ENCODE results near the gene OR6T1. TPM values are rescaled to one million over a fixed set of nuclear protein-coding genes. Genes with fewer than 3 reads are reported as not detected.

The OR6T1 gene
- total RNA-seq, 2 experiments from 2014 or later: not detected

GRCh38 chr11:123899792-123900191 is 43.8 kb downstream of the OR6T1 start:
- ATAC-seq: no peak
- TF ChIP-seq CTCF (IDR thresholded peaks at IDR 0.05): no peak
- H3K27me3 Mint-ChIP-seq: no peaks in the 10 kb centered on the region
- H3K36me3 Mint-ChIP-seq (ENCODE audit: low read depth): no peaks in the 10 kb centered on the region
- H3K4me3 Mint-ChIP-seq: no peak overlapping the region
- no peak overlapping the region for H3K27ac Mint-ChIP-seq
- no peaks in the 10 kb centered on the region for H3K9me3 Mint-ChIP-seq
- intact Hi-C loops (cut with micrococcal nuclease): no loop called here
- ChIA-PET CTCF (no interaction called here), POLR2A (no interaction called here)
- H3K4me1 Mint-ChIP-seq (ENCODE audit: low read depth): no peaks in the 10 kb centered on the region
- DNase-seq: no peak

Other genes with a start within 250 kb of the OR6T1 start
- gene ZNF202, start 202.2 kb downstream of the OR6T1 start, total RNA-seq: 10 to 100 TPM; 11.1 to 13.6 TPM
- not detected for gene OR6X1, start 189.3 kb downstream of the OR6T1 start, total RNA-seq
- not detected for gene OR6M1, start 137.5 kb downstream of the OR6T1 start, total RNA-seq
- not detected for gene TMEM225, start 58.2 kb downstream of the OR6T1 start, total RNA-seq
- gene OR8D4, start 41.7 kb downstream of the OR6T1 start, total RNA-seq: not detected
- gene OR4D5, start 4.2 kb downstream of the OR6T1 start, total RNA-seq: not detected
- gene OR10S1, start 33.9 kb upstream of the OR6T1 start, total RNA-seq: not detected
- gene OR10G6, start 51.3 kb upstream of the OR6T1 start, total RNA-seq: not detected
- not detected for gene OR10G4, start 69.2 kb upstream of the OR6T1 start, total RNA-seq
- not detected for gene OR10G9, start 79.2 kb upstream of the OR6T1 start, total RNA-seq
- gene OR10G8, start 83.0 kb upstream of the OR6T1 start, total RNA-seq: not detected
- not detected for gene OR10G7, start 97.5 kb upstream of the OR6T1 start, total RNA-seq
- 1 to 10 TPM; 4.4 TPM for gene VWA5A, start 171.6 kb upstream of the OR6T1 start, total RNA-seq
- not detected for gene OR10D3, start 239.5 kb upstream of the OR6T1 start, total RNA-seq

All from activated CD8-positive, alpha-beta T cell treated with anti-CD3 and anti-CD28 coated beads for 36 hours (primary cell).